ENCODE data around the gene CEND1.

Gene CEND1

GRCh38 chr11:799641-800316 is 9.9 kb upstream of the CEND1 start:
- Histone ChIP-seq H3K9me3 (replicated peaks; ENCODE audit: insufficient read depth, low read length) (no peaks in the 10 kb centered on the region), H3K4me3 (ENCODE audit: low read length) (no peak overlapping the region), H3K27me3 (replicated peaks; ENCODE audit: insufficient read depth, low read length) (no peaks in the 10 kb centered on the region), H3K4me2 (ENCODE audit: low read depth, low read length) (no peak overlapping the region), H3K79me2 (ENCODE audit: low read length) (peaks cover 55% of the 10 kb centered on the region), H3K9me2 (replicated peaks; ENCODE audit: insufficient read depth, low read length) (no peaks in the 10 kb centered on the region), H3F3A (ENCODE audit: insufficient read depth, low read length) (peaks cover 21% of the 10 kb centered on the region), H2AFZ (ENCODE audit: low read length) (no peak overlapping the region), H3K36me3 (replicated peaks; ENCODE audit: insufficient read depth, low read length) (no peaks in the 10 kb centered on the region), H3K9ac (ENCODE audit: low read length) (no peak overlapping the region), H3K27ac (ENCODE audit: low read length) (no peak overlapping the region), H3K4me1 (ENCODE audit: low read length) (0 out of 2 replicates have a peak, but pooled peaks cover 5% of the 10 kb centered on the region), H4K20me1 (ENCODE audit: insufficient read depth, low read length) (no peaks in the 10 kb centered on the region)
- no peak for TF ChIP-seq EZH2phosphoT487 (IDR thresholded peaks at IDR 0.05; ENCODE audit: low read length)
- no peak for DNase-seq

GRCh38 chr11:798093-798713 is 8.3 kb upstream of the CEND1 start, which contains the start of gene SLC25A22:
Gene SLC25A22 (minus strand): TSS chr11:798281. CDS start chr11:795006, 3,275 bp downstream.
- no peaks in the 10 kb centered on the region for H3K36me3 ChIP-seq (replicated peaks; ENCODE audit: insufficient read depth, low read length)
- H3K9me2 ChIP-seq (replicated peaks; ENCODE audit: insufficient read depth, low read length), result no peaks in the 10 kb centered on the region
- H3F3A ChIP-seq (ENCODE audit: insufficient read depth, low read length), result peaks cover 21% of the 10 kb centered on the region
- H3K9ac ChIP-seq (ENCODE audit: low read length), result peak within 1 kb of the TSS; percentile 85
- TF ChIP-seq CTCF (IDR thresholded peaks at IDR 0.05; ENCODE audit: low read length) (peak; percentile 62), EZH2phosphoT487 (IDR thresholded peaks at IDR 0.05; ENCODE audit: low read length) (no peak)
- no peaks in the 10 kb centered on the region for H3K4me1 ChIP-seq (ENCODE audit: low read length)
- H3K4me3 ChIP-seq (ENCODE audit: low read length), result peak within 1 kb of the TSS; percentile 84
- H3K4me2 ChIP-seq (ENCODE audit: low read depth, low read length), result peak within 1 kb of the TSS; percentile 100
- no peaks in the 10 kb centered on the region for H3K9me3 ChIP-seq (replicated peaks; ENCODE audit: insufficient read depth, low read length)
- peak; percentile 84 for DNase-seq
- H3K27me3 ChIP-seq (replicated peaks; ENCODE audit: insufficient read depth, low read length), result no peaks in the 10 kb centered on the region
- H3K79me2 ChIP-seq (ENCODE audit: low read length), result peaks cover 51% of the 10 kb centered on the region
- H4K20me1 ChIP-seq (ENCODE audit: insufficient read depth, low read length), result no peaks in the 10 kb centered on the region
- peak within 1 kb of the TSS; percentile 67; the same call in 1 of the 2 replicates for H3K27ac ChIP-seq (ENCODE audit: low read length)
- H2AFZ ChIP-seq (ENCODE audit: low read length), result peak within 1 kb of the TSS; percentile 69

- Histone ChIP-seq H2AFZ (ENCODE audit: low read length) (peak overlapping the region; percentile 69), H3K36me3 (replicated peaks; ENCODE audit: insufficient read depth, low read length) (no peaks in the 10 kb centered on the region), H3K4me1 (ENCODE audit: low read length) (no peaks in the 10 kb centered on the region)
These were observed 7.6 kb upstream of the CEND1 start for GRCh38 chr11:797296-798092.

More at GRCh38 chr11:797296-798092, 7.6 kb upstream of the CEND1 start:
- Histone ChIP-seq H3K9ac (ENCODE audit: low read length) (peak overlapping the region; percentile 85), H3F3A (ENCODE audit: insufficient read depth, low read length) (peaks cover 21% of the 10 kb centered on the region), H3K79me2 (ENCODE audit: low read length) (peaks cover 45% of the 10 kb centered on the region), H3K27me3 (replicated peaks; ENCODE audit: insufficient read depth, low read length) (no peaks in the 10 kb centered on the region), H3K4me2 (ENCODE audit: low read depth, low read length) (peak overlapping the region; percentile 100), H3K4me3 (ENCODE audit: low read length) (peak overlapping the region; percentile 84), H3K9me3 (replicated peaks; ENCODE audit: insufficient read depth, low read length) (no peaks in the 10 kb centered on the region), H3K9me2 (replicated peaks; ENCODE audit: insufficient read depth, low read length) (no peaks in the 10 kb centered on the region), H3K27ac (ENCODE audit: low read length) (peak overlapping the region; percentile 67; the same call in 1 of the 2 replicates), H4K20me1 (ENCODE audit: insufficient read depth, low read length) (no peaks in the 10 kb centered on the region)
- DNase-seq, result peak; percentile 78
- no peak for TF ChIP-seq EZH2 (optimal IDR thresholded peaks at IDR 0.05; ENCODE audit: low read depth, low read length)
- TF ChIP-seq CTCF (IDR thresholded peaks at IDR 0.05; ENCODE audit: low read length), result no peak
- TF ChIP-seq EZH2phosphoT487 (IDR thresholded peaks at IDR 0.05; ENCODE audit: low read length), result no peak

All from MM.1S (cell line).